DMS 273 (cell line): ENCODE results near the gene MEGF8.

Source experiments
- DNase-seq: peaks from one replicate; lab custom pipeline; 2025; ENCODE audit not compliant: unreplicated experiment; lab: John Stamatoyannopoulos, UW

MEGF8 gene

DNA sequence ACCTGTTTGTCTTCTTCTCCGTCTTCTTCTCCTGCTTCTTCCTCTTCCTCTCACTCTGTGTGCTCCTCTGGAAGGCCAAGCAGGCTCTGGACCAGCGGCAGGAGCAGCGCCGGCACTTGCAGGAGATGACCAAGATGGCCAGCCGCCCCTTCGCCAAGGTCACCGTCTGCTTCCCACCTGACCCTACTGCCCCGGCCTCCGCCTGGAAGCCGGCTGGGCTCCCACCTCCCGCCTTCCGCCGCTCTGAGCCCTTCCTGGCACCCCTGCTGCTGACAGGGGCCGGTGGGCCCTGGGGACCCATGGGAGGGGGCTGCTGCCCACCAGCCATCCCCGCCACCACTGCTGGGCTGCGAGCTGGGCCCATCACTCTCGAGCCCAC is 50.7 kb downstream of the MEGF8 start:
- no peak for DNase-seq

DNA sequence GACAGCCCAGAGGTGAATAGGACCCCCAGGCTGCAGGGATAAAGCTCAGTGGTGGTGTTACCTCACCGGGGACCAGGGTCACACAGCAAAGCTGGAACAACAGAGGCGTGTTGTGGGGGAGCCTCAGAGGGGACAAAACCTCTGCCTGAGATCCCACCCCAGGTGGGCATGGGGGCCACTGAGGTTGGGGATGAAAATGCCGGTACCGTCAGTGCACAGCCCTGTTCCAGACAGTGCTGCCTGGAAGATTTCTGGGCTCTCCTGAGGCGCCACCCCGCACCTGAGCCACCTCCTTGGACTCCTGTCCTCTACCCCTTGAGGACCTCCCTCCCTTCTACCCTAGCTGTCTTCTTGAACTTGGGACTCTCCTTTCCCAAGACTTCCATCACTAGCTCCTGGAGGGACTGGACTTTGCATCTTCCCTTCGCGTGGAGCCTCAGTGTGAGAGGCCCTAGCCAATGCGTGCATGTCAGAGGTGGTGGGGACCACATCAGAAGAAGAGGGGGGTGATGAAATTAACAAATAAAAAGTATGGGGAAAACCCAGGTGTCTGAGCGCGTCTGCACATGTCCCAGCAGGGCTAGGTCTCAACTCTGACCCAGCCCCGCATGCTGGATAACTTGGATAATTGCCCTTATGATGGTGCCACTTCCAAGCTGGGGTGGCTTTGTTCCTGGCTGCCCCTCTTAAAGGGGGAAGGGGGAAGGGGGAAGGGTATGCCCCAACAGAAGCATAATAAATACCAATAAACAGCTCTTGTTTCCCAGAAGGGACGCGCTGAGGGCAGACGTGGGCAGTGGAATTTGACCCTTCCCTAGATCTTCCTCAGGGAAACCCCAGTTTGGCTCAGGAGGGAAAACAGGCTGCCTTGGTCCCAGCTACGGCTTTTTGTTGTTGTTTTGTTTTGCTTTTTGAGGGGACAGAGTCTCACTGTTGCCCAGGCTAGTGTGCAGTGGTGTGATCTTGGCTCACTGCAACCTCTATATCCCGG is 53.1 kb downstream of the MEGF8 start:
- peak; percentile 40 for DNase-seq

DNA sequence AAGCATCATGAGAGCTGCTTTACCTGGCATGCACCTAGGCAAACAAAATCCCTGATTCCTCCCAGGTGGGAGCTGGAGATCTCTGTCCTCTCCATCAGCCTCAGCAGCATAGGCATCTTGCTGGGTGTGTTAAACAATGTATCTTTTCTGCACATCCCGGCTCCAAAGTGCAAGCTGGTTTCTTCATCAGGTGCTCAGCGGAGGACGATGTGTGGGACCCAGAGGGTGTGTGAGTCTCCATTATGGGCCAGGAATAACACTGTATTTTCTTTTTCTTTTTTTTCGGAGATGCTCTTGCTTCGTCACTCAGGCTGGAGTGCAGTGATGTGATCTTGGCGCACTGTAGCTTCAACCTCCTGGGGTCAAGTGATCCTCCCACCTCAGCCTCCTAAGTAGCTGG is 54.7 kb downstream of the MEGF8 start:
- DNase-seq: no peak

DNA sequence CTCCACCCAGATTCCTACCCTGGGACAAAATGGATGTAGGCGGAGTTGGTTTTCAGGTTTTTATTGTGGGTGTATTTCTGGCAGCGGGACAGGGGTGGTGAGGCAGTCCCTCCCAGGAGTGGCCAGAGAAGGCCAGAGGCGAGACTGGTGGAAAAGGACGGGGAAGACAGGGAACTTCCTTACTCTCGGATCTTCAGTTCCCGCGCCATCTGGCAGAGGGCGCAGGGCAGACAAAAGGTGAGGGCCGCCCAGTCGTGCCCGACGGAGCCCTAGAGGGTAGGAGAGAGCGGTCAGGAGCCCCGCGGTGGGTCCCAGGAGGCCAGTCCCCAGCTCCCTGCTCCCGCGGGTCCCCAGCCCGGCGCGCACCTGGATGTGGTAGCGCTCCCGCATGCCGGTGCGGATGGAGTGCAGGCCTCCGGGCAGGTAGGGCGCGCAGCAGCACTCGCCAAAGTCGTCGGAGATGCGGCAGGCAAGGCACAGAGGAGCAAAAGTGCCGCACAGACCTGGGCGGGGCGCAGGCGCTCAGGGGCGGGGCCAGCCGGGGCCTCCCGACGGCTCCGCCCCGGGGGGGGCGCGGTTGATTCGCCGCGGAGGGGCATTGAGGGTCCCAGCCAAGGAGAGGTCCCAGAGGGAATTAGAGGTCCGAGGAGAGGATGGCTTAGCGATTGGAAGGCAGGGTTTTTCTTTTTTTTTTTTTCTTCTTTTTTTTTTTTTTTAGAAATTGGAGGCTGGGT is 61.7 kb downstream of the MEGF8 start:
- DNase-seq: peak; percentile 85

DNA sequence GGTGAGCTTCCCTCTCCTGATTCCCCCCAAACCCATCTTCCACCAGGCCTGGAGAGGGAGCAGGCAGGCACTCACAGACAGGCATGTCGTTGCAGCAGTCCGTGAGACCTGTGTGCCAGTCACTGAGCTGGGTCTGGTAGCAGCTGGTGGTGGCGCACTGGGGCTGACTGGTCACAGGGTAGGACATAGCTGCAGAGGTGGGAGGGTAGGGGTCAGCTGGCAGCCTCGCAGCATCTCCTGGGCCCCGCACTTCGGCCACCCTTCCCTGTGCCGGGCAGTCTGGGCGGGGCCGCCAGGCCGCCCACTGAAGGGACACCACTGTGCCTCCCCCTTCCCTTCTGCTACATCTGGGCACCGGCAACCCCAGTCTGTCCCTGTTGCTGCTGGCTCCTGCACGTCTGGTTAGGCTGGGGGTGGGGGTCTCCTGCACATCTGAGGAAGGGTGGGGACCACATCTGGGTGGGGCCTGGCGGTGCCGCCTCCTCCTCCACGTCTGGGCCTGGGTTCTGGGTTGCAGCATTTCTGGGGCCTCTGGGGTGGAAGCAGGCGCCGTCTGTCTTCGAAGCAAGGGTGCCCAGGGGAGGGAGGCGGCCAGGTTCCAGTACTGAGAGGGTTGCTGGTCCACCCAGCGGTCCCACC is 63.5 kb downstream of the MEGF8 start:
- DNase-seq: no peak

DNA sequence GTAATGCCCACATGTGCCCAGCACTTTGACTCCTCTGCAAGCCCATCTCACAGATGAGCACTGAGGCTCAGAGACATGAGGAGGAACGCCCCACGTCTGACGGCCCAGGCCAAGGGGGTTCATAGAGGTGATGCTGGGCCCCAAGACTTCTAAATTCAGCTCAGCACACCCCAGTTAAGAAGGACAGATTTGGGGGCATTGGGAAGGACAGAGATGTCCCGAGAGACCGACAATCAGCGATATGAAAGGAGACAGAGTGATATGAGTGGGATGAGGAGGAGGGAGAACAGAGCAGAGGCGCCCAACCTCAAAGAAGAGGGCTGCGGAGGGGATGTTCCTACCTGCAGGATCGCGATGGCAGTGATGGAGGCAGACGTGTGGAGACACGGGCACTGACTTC is 64.5 kb downstream of the MEGF8 start, which contains the start of gene CNFN:
Gene CNFN (minus strand): TSS at position 399 of the 400 bp plus-strand sequence. CDS start 1,260 bp downstream, outside the sequence.
- no peak for DNase-seq

DNA sequence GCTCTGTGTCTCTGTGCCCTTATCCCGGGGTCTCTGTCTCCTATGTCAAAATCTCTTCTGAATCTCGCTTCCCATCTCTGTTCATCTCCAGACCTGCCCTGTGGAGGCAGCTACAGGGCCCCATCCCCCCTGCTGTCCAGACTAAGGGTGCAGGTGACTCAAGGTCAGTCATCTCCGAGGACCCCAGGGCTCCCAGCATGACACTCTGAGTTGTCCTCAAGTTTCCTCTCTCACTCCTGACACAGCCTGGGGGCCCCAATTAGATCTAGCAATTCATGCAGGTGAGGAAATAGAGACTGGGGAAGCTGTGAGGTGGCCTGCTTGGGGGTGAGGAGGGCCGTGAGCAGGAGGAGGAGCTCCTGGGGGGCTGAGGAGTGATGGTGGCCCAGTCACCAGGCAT is 66.7 kb downstream of the MEGF8 start:
- DNase-seq: no peak

DNA sequence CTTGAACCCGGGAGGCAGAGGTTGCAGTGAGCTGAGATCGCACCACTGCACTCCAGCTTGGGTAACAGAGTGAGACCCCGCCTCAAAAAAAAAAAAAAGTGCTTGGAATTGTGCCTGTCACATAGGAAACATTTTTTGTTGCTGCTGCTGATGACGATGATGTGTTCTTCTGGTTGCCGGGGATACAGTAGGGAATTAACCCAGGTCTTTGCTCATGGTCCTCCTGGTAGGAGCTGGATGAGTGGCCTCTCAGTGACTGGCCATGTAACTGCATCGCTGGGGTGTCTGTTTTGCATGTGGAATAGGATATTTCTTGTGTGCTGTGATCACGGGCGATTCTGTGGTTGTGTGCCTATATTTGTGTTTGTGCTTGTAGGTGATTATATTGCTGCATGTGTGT is 69.3 kb downstream of the MEGF8 start:
- DNase-seq: no peak

DNA sequence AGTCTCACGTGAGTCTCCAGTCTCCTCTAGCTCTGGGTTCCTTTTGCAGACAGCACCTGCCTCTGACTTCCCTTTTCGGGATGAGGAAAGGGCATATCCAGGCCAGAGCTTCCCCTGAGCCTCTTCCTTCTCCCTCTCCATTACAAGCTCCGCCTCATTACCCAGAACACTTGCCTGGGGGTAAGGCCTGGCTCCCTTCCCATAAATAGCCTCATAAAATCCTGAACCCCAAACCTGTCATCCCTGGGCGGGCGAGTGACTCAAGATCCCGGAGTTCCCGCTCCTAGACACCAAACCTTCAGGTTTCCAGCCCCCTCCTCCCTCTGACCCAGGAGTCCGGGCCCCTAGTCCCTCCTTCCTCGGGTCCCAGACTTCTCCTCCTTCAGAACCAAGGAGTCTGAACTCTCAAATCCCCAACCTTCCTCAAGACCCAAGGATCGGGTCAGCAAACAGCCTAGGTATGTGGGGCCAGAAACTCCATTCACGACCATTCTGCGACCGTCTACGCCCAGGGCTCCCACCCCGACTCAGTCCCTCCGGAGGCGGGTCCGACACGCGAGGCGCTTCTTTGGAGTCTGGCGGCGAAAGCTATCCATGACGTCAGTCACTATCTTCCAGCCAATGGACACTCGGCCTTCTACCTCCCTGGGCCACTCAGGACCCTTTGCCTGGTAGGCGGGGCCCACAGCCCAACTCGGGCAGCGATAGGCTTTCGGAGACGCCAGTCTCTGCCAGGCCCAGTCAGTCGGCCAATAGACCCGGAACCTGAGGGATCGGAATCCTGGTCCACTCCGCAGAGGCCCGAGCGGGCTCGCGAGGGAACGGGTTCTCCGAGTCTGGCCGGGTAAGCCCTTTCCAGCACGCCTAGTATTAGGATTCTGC is 71.2 kb downstream of the MEGF8 start:
- peak; percentile 99 for DNase-seq

DNA sequence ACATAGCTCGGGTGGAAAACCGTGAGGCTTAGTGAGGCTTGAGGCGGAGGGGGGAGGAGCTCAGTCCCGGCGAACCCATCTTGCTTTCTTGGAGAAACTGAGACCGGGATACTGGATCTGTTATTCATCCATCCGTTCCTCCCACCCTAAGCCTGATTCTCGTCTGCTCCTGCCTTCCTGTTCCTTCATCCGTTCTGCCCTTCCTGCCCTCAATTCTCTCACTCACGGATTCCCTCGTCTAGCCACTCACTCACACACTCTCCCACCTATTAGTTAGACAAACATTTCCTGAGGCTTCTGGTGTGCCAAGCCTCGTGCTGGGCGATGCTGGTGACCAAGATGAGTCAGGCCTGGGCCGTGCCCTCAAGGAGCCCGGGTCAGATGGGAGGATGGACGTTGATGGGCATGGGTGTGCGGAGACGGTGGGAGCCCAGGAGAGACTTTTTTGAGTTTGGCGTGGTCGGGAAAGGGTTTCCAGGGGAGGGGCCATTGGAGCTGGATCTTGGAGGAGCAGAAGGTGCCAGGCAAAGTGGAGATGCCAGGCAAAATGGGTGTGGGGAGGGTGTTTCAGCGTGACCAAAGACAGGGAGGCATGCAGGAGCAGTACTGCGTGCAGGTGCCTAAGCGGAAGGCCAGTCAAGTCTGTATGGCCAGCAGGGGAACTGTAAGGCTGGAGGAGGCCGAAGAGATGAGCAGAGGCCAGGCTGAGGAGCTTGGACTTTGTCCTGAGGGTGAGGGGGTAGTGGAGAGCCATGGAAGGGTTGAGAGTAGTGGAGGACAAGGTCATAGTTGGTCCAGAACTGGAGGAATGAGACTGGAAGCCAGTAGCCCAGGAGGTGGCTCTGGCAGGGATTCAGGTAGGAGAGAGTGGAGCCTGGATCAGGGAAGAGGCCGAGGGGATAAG is 72.1 kb downstream of the MEGF8 start:
- no peak for DNase-seq

DNA sequence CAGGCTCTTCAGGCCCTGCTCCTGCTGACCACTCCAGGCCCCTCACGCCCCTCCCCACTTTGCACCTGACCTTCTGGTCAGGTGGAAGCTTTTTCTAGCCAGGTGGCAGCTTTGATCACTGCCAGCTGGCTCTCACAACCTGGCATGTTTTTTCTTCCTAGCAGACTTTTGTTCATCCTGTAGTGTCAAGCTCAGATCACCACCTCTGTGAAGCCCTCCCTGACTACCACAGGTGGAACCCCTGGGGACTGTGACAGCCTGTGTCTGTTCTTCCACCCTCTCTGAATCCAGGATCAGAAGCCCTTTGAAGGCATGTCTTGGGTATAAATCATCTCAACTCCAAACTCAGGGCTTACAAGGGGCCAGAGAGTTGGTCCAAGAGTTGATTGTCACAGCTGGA is 75.0 kb downstream of the MEGF8 start:
- no peak for DNase-seq

DNA sequence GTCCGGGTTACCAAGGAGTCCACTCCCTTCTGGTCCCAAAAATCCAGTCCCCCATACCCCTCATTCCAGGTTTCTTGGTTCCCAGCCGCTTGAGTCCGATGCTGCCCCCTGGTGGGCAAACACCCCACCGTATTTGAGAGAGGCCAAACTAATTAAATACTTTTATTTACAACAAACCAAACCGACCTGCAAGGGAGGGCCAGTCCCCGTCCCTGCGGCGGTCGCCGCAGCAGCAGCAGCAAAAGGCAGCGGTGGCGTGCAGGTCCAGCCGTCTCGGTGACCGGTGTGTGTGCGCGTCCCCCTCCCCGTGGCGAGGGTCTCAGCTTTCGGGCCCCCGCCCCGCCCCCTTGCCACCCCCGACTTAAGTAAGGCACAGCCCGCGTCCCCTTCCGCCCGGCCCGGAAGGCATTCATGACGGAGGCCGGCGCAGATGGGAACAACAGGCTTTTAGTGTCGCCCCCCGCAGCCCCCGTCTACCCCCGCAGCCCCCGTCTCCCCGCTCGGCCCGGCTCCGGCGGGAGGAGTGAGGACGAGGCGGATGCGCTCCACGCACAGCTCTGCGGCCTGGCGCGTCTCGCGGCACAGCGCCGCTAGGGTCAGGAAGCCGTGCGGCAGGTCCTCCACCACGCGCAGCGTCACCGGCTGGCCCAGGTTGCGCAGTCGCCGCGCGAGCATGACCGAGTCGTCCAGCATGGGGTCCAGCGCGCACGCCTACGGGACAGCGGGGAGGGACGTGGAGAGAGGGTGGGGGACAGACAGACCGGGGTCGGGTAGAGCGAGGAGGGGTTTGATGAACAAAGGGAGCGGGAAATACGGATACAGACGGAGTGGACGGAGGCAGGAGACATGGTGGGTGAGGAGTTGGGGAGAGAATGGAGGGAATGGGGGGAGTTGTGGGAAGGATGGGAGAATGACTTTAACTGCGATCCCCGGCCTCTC is 76.2 kb downstream of the MEGF8 start:
- peak; percentile 88 for DNase-seq

DNA sequence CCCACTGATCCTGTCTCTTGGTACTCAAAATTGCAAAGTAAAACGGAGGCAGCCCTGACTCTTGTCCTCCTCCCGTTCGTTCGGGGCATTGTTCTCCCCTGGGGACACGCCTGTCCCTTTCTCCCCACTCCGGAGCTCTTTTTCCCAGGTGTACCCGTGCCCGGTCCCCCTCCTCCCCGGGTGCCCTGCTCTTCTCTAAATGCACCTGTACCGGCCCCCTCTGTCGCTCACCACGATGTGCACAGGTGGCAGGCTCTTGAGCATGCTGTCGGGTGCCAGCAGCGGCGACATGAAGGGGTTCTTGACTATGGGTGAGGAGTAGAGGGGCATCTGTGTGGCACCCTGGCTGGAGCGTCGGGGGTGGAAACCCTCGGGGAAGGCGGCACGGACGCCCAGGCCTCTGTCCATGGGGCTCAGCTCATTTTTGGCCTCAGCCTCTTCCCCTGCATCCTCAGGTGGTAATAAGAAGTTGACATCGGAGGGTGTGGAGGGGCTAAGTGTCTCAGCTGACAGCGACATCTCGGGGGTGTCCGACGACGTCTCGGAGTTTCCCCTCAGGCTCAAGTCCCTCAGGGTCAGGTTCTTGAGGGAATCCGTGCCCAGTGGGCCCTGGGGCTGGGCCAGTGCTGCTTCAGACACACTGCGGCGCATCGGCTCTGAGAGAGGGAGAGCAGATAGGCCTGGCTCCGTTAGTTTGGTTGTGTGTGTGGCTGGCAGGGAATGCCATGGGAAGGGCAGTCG is 77.1 kb downstream of the MEGF8 start:
- DNase-seq: no peak

DNA sequence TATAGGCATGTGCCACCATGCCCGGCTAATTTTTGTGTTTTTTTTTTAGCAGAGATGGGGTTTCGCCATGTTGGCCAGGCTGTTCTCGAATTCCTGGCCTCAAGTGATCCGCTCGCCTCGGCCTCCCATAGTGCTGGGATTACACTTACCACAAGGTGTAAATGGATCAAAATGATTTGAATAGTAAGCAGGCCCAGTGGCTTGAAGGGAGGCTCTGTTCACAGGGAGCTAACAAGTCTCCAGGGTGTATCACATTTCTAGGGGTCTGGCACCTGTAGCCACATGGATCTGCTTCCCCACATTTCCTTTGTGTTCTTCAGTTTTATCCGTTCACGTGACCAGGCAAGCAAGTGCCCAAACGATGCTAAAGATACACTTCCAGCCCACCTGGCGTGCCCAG is 78.2 kb downstream of the MEGF8 start:
- DNase-seq: no peak

DNA sequence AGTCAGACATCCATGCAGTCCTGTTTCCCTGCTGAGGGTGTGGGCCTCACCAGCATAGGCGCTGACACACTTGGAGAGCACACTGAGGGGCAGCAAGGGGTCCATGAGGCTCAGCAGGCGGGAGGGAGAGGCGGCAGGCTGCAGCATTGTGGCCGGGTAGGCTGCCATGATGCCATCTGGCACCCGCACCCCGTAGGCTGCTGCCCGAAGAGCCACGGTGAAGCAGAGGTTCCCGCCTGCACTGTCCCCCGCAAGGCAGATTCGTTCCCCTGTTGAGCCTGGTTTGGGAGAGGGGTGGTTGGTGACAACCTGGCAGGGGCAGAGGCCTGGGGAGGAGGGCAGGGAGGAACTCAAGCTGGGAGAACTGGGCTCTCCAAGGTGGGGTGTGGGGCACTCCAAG is 80.7 kb downstream of the MEGF8 start:
- DNase-seq: no peak

DNA sequence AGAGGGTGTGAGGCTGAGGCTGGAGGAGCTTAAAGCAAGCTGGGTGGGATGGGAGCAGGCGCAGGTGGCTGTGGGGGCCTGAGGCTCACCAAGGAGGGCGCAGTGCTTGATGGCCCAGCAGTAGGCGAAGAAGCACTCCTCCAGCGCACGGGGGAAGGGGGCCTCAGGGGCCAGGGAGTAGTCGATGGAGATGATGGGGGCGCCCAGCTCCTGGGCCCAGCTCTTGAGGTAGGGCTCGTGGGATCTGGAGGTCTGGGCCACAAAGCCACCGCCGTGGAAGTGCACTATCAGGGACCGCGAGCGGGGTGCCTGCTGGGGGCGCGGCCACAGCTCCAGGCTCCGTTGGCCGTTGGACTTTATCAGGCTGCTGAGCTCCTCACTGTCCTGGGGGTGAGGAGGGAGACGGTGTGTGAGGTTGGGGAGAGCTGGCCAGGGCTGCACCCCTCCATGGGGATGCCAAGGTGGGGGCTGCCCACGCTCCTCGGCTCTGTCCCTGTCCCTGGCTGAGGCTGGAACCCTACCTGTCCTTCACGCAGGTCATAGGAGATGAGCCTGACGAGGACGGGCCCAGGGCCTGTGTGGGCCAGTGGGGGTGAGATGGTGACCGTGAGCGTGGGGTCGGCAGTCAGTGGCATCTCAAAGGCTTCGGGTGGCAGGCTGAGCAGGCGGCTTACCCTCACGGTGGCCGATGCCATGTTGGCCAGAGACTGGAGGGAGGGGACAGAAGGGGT is 81.8 kb downstream of the MEGF8 start:
- no peak for DNase-seq

DNA sequence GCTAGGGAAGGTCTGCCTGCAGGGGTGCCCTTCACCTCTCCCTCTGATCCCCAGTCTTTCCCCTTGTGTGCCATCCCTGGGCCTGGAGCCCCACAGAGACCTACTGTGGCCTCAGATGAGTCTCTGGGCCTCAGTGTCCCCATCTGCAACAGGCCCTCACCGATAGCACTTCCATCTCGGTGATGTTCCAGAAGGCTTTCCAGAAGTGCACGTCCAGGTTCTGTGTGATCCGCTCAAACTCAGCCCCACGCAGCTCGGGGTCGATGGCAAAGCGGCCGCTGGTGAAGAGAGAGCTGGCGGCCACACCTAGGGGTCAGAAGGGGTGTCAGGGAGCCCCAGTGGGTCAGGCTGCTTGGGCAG is 82.4 kb downstream of the MEGF8 start:
- DNase-seq: no peak
